Occipital lobe (tissue), 2 donors: ENCODE data around the gene SEMA3F. TPM values are rescaled to one million over a fixed set of nuclear protein-coding genes. Genes with fewer than 3 reads are reported as not detected.

Source experiments
- DNase-seq: peaks from one replicate; lab custom pipeline; 2025; lab: John Stamatoyannopoulos, UW
- total RNA-seq: library from RNA; depleted of rRNA; stranded (reverse); fragments of >200 nt; gene quantifications from one replicate; pipeline ENCODE4 v1.2.3, GENCODE V29; 2014

Gene SEMA3F
- total RNA-seq, 1 donor from 2014 or later: 5.8 TPM

DNA sequence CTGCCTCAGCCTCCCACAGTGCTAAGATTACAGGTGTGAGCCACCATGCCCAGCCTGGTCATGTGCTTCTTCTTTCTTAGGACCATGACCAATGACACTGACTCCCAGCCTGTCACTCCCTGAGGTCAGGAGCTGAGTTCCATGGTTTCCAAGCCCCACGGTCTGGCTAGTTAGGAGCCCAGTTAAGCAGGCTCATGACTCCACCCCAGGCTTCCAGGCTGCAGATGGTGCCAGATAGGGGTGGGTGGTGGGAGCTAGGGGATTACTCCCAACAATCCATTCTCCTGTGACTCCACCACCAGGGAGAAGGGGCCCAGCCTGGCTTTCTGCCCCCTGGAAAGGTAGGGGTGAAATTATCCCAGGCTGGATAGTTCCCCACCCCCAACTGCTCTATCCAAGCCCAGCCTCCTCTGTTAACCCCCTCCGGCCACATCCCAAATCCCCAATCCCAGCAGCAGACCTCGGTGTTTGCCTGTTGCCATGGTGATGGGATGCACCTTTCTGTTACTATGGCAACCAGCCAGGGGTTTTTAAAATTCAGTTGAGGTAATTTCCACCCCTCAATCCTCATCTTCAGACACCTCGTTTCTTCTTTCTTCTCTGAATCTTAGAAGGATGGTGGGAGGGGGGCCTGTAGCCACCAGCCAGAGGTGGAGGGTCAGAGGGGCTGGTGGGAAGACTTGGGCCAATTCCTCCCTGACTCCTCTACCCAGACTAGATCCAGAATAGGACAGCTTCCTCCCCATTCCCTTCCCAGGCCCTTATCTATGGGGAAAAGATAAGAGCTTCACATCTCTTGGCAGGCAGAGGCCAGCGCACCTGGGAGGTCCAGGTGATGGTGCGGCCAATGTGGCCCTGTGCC, 22.5 kb upstream of the SEMA3F start:
- no peak for DNase-seq

DNA sequence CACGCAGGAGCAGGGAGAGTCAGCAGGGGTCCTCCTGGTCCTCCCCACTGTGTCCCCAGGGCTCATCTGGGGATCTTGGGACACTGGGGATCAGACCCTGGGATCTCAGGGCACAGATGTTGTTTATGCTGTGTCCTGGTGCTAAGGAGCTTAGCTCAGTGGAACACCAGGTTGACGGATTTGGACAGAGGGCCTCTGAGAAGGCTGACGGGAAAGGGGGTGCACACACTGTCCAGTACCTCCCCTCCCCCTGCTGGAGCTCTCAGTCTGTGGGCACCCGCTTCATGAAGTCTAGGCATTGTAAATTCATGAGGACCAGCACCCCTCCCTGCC, 21.9 kb upstream of the SEMA3F start:
- DNase-seq: no peak

DNA sequence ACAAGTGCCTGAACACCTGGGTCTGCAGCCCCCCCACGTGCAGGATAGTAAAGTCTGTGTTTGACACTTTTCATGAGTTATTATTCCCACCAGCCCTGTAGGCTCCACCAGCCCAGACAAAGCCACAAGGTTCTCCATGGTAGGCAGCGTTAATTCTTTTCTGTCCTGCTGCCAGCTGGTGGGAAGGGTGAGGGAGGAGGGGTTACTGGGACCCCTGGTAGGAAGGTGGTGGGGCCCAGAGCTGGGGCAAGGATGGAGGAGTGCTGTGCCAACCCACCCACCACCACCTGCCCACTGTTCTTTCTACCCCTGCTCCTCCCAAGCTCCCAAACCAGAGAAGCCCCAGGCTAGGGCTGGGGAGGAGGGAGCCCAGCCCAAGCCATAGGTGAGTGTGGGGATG, 20.8 kb upstream of the SEMA3F start:
- DNase-seq: no peak

DNA sequence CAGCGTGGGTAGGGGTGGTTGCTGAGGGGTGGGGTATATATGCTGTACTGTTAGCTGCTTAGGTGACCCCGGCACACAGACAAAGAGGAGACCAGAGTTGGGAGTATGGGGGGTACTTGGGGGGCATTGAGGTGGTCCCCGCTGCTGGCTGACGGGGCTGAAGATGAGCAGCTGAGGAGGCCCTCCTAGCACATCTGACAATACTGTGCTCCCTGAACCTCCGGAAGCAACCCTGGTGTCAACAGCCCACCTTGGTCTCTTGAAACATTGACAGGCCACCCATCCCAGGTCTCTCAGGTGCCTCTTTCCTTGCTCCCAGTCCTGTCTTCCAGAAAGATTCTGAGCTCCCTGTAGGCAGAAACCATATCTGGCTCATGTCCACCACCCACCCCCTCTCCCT, 19.2 kb upstream of the SEMA3F start:
- no peak for DNase-seq

DNA sequence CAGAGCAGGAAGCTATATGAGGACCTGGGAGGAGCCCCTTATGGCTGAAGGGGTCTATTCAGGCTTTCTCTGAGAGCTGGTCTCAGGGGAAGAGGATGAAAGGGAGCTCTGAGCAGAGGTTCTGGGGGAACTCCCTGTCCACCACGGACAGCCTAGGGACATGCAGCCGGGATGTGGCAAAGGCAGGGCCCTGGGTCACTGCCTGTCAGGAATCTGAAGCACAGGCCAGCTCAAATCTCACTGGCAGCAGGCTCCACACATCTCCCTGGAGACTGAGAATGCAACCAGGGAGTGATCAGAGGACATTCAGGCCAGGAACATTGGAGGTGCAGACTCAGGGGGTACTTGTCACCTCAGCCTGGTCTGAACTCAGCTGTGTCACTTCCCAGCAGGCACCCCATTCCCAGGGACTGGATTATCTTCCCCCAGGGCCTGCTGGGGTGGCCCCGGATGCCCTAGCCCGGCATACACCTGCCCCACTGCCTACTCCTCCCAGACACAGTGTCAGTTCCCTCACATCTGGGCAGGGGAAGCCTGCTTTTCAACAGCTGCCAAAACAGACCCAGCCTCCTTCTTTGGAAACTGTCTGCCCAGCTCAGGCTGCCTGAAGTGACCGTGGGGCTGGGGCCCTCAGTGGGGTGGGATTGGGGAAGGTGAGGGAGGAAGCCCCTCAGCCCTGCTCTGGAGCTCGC, 18.3 kb upstream of the SEMA3F start:
- DNase-seq: no peak

DNA sequence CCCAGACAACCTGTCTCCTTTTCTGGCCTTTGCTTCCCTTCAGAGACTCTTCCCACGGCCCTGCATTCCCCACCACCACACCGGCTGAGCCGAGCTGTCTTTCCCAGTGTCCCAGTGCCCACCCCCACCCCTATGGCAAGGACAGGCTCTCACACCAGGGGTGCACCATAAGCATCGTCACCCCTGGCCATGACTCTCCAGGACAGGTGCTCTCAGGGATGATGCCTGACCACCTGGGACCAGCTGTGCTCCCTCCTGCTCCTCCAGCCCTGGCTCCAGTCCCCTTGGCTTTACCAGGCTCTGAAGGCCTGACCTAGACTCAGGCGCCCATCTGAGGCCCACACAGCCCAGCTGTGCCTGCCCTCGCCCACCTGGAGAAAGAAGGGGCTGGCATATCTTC, 17.6 kb upstream of the SEMA3F start:
- DNase-seq: no peak

DNA sequence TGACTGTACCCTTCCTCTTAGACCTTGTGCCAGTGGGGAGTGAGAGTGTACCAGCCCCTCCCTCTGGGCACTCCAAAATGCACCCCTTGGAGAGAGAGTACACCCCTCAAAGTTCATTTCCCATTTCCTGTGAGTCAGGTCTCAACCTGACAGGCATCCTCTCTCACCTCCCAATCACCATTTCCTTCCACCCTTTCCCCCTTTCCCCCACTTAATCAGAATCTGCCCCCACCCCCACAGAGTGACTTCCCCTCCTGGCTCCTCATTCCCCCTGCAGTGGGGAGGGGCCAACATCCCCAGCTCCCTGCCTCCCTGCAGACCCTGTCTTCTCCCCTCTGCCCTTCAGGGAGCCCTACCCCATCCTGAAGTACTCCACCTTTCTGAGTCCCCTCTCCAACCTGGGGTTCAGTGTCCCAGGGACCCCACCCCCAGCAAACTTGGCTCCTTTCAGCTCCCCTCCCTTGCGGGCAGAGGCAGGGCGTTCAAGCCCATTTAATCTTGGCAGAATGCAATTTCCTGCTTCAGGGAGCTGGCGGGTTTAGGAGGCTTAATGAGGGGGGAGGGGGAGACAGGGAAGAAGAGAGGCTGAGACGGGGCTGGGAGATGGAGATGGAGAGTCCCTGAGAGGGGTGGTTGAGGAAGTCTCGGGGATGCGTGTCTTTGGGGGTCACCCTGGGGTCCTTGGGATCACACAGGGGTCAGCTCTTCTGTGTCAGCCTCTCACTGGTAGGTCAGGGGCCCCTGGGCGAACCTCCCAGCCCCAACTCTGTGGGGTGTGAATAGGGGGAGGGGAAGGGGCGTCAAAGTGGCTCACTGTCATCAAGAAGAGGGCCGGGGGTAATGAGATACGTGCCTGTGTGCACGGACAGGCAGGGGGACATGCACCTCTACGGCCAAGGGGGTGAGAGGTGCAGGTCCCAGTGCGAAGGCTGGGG, 16.6 kb upstream of the SEMA3F start:
- DNase-seq: no peak

DNA sequence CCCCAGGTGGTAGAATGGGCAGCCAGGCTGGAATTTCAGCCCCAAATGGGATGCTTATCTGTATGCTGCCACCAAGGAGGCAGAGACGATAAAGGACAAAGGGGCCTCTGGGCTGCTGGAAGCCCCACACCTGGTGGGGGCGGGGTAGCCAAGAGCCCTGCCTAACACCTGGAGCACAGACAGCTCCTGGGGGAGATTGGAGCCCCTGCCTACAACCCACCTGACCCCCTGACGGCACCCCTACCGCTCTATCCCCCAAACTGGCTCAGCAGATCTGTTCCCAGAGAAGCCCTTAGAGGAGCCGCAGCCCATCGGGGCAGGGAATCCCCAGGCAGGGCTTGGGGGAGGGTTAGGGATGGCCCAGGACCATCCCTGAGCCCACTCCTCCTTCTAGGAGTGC, 15.8 kb upstream of the SEMA3F start:
- no peak for DNase-seq

DNA sequence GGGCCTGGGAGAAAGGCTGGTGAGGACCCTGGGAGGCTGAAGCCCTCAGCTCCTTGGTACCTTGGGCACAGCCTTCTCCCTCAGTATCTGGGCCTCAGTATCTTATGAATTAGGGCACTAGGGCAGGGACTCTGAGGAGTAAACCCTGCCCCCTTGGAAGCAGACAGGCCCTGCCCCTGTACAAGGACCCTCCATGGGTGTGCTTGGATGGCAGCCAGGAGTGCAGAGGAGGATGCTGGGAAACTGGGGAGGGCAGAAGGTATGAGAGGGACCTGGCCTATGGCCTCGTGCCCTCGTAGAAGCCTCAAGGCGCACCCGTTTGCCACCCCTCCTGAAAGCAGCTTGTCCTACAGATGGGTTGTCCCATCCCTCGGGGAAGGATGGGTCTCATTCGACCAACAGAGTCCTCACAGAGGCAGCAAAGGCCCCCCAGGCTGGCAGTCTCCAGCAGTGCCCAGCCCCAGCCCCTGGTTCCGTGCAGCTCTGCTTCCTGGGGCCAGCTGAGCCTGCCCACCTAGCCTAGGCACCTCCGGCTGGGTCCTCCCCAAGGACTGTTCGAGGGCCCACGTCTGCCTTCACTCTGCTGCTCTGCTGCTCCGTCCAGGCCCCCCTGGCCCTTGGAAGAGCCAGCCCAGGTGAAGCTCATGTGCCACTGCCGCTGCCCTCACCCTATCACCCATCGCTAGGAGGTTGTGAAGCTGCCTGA, 15.3 kb upstream of the SEMA3F start:
- DNase-seq: no peak

DNA sequence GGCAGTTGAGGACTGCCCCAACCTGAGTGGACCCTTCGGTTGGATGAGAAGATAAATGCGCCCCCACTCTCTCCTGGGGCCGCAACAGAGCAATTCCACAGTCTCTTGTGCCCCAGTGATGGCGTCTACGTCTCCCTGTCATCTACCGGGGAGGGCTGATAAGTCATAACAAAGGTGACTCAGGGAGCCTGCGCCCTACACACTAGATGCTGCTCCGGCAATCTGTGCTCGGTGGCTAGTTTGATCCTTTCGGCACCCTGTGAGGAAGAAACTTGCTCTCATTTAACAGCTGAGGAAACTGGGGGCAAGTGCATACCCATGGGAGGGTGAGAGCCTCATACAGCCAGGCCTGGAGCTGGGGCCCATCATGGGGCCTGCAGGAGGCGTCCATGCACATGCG, 14.1 kb upstream of the SEMA3F start:
- no peak for DNase-seq

DNA sequence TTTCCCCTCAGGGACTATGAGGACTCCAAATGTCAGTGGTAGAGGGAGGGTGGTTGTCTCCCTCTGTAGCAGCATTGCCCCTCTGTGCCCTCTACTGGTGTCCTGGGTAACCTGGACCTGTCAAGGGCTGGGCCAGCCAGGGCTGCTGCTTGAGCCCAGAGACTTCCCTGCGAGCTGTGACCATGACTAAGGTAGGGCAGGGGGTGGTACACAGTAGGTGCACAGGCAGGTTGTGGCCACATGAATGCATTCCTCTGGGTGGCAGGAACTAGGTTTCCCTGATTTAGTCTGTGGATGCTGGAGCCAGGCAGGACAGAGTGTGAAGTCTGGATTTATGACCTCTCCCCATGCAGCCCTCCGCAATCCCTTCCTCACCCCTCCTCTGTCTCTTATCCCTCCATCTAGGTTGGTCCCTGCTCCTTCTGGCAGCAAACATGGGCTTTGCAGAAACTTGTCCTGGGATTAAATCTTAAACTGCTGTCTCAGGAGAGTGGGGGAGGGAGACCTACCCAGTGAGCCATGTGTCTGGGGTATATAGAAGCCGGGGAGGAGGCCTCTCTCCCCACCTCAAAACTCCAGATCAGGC, 8.7 kb upstream of the SEMA3F start:
- no peak for DNase-seq

DNA sequence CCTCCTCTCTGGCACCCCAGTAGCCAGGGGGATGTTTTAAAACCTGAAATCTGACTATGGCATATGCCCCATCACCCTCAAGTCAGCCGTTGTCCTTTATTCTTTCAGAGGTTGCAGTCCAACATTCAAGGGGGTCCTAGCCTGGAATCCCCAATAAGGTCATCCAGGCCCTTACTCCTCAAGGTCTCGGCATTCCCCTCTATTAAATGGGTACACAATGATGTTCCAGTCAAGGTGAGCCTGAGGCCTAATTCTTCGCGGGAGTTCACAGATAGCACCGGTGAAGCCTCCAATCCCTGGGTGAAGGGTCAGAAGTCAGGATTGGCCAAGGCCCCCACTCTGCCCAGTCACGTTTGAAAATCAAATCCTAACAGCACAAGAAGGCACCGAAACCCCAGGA, 8.1 kb upstream of the SEMA3F start:
- no peak for DNase-seq

DNA sequence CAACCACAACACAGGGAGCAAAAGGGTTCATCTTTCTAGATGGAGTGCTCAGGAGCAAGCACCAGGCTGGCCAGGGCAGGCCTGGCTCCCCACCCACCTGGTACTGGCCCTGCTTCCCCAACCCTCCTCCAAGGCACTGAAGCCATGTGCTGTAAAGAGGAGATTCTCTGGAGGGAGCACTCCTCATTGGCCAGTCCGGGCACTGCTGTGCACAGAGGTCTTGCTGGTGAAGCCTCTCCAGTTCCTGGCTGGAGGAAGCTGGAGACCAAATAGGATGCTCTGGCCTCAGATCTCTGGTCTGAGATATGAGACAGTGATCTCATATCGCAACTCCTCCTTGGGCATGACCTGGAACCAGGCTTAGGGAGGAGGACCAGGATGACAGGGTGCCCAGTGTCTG, 7.7 kb upstream of the SEMA3F start:
- DNase-seq: no peak

DNA sequence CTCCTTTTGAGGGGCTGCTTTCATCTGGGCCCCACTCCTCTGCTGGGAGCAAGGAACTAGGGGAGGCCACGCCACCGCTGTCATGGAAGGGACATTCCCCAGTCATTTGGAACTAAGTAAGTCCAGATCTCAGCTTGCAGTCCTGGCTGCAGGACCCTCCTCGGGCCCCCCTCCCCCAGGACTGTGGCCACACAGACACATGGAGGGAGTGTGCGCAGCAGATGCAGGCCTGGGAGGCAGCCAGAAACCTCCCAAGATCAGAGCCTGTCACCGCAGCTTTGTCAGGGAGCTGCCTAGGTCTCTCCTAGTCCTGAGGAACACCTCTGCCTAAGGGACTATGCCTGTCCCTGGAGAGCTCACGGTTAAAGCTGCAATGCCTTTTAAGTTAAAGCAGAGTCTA, 7.3 kb upstream of the SEMA3F start:
- DNase-seq: no peak

DNA sequence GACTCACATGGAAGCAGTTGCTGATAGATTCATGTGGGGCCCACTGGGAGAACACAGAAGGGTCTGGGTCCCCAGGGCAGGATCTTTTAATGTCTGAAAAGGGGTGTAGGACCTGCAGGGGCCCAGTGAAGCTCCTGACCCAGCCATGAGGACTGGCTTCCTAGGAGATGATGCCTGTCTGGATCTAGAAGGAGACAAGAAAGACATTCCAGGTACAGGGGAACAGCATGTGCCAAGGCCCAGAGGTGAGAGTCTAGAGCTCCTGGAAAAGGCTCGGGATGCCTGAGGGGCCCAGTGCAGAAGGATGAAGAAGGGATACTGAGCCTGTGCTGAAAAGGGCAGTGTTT, 4.7 kb upstream of the SEMA3F start:
- DNase-seq: no peak

DNA sequence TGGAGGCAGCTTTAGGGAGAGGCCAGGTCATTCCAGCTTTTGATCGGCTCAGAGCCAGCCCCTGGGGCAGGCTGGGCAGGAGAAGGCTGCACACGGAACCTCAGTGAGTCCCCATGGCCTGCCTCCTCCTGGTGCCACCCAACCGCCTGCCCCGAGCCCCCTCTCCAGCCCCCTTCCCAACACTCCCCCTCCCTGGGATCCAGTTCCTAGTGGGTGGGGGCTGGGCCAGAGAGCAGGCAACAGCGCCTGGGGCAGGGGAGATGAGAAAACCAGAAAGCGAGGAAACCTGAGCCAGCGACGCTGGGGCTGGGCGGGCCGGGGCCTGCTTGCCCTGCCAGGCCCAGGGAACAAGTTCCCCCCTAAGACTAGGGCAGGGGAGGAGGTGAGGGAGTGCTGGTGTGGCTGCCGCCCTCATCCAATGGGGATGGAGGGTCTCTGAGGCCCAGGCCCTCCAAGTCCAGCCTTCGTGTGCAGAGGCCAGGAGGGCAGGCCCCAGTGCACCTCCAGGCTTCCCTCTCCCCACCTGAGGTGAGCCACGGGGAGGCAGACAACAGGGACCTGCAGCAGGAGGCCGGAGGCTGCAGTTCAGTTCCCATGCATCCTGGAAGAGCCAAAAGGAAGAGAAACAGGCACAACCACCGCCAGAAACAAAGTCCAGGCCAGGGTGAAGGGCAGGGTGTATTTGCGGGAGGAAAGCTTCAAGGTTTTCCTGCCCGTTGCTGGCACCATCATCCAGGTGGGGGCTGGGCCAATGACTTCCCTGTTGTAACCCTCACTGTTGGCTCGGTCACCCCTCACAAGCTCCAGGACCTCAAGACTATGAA, 4.0 kb upstream of the SEMA3F start:
- no peak for DNase-seq

DNA sequence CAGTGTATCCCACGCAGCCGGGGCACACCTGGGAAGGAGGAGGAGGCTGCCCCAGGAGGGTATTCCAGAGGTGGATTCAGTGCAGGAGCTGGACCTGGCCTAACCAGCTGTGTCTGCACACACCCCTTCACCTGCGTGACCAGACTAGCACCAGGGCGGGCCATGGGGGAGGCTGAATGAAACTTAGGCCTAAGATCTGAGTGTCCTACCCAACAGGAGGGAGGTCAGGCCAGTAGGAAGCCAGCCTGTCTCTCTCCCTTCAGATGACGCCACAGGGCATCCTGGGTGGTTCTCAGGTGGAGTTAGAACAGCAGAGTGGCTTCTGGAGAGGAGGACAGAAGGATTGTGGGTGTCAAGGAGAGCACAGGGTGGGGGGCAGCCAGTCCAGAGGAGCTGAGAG, 3.4 kb upstream of the SEMA3F start:
- no peak for DNase-seq

DNA sequence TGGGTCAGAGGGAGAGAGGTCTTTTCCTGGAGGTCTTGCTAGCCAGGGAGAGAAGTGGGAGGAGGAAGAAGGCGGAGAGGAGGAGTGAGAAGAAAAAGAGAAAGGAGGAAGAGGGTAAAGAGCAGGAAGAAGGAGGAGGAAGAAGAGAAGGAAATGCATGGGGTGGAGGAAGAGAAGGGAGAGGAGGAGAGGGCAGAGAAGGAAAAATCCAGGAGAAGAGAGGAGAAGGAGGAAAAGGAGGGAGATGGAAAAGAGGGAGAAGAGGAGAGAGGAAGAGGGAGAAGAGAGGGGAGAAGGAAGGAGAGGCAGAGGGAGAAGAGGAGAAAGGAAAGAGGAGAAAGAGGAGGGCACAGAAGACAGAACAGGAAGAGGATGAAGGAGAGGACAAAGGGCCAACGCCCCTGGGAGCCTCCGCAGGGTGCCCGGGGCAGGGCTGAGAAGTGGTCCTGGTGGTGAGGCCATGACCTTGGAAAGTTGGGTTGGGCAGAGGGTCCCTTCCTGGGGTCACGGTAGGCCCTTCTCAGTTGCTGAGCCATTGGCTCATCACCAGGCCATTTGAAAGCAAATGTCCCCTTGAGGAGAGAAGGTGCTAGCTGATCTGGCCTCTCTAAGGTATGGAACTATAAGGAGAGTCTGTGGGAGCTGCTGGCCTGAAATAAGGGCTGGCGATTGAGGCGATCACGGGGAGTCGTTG, 1.2 kb upstream of the SEMA3F start:
- no peak for DNase-seq

DNA sequence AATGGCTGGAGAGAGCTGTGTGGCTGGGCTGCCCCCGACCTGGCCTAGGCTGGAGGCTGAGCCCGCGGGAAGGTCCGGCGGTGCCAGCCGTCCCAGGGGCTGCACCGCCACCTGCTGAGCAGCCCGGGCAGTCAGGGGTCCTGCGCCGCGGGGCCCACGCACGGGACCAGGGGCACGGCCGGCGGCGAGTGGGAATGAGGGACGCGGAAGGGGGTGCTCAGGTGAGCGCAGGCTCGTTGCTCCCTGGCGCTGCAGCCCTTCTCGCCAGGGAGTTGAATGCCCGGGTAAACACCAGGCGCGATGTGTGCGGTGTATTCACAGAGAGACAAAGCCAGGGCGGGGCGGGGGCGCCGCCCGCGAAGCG, 666 bp upstream of the SEMA3F start:
- DNase-seq: no peak

DNA sequence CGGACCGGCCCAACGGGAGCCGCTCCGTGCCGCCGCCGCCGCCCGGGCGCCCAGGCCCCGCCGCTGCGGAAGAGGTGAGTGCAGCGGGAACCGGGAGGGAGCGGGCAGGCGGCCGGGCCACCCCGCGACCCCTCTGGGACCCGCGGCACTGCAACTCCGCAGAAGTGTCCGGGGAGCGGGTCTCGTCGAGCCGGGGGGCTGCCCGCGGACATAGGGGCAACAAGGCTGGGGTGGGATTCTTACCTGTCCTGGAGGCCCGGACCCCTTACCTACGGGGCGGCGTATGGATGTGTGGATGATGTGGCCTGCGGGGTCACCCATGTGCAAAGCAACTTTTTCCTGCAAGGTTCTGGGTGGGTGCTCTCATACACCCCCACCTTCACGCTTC, 361 bp downstream of the SEMA3F start:
- DNase-seq: no peak
